Prostate gland (tissue), 1 donor: ENCODE data around the gene C11orf68.

Experiments
- POLR2A ChIP-seq: fragments of 450-650 bp; IDR thresholded peaks from one replicate; pipeline ENCODE4 v1.6.1; 2016; ENCODE audit warnings: antibody characterized with exemption, mild to moderate bottlenecking
- POLR2AphosphoS5 ChIP-seq: sonication (generic); formaldehyde crosslinking; IDR thresholded peaks from one replicate; pipeline ENCODE4 v1.6.1; 2017; ENCODE audit warnings: antibody characterized with exemption

DNA sequence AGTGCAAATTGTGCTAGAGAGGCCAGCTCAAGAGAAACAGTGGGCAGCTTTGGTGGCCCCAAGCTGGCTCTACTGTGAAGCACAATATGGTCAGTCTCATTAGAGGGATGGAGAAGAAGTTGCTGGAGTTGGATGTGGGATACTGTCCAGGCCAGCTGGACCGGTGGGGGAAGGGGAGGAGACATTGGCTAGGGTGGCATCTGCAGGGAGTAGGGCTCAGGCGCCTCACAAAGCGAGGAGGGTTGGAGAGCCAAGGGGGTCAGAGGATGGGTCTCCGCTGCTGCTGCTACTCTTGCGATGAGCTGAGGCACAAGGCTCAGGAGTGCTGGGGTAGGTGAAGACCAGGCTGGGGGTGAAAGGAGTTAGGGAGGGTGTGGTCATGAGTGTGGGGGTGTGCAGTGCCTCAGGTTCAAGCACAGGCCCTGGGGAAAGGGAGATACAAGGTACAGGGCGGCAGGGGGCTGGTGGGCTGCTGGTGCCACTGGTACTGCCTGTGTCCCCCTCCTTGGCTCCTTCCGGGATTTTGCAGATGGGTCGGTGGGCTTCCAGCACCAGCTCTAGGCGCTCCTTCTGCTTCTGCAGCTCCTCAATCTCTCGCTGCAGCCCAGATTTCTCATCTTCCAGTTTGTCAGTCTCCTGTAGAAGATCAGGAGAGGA, 26.1 kb downstream of the C11orf68 start:
- TF ChIP-seq POLR2AphosphoS5 = no peak
- no peak for TF ChIP-seq POLR2A
